GM10266 (cell line): ENCODE results near the gene TESMIN.

Experiments
- DNase-seq: peaks from one replicate; pipeline ENCODE4 v3.0.0; 2012; ENCODE audit errors: extremely low spot score
- TF ChIP-seq, protein P1 (sequence below): IDR thresholded peaks from 2 replicates; pipeline ENCODE4 v1.5.1; 2012; ENCODE audit warnings: mild to moderate bottlenecking, low read depth; ENCODE audit not compliant: control insufficient read depth, insufficient read depth; ENCODE audit errors: missing control alignments

Gene TESMIN

GRCh38 chr11:68735125-68735524 lies 16.2 kb downstream of the TESMIN start:
- no peak for DNase-seq

DNA sequence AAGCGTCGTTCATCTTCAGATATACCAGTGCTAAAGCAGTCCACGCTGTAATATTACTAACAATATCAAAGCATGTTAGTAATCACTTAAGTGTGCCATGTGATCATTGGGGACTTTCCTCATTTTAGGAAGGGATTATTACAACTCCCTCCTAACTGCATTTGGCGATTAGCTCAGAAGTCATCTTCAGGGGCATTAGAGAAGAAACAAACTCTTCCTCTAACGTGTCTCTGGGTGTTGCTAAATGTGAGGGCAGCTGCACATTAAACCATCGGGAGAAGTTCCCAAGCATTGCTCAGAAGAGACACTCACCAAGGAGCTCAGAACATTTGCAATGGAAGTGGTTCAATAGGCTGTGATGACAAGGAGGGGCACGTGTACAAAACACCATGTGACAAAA lies 17.2 kb downstream of the TESMIN start:
- DNase-seq = no peak
- TF ChIP-seq, protein P1, sequence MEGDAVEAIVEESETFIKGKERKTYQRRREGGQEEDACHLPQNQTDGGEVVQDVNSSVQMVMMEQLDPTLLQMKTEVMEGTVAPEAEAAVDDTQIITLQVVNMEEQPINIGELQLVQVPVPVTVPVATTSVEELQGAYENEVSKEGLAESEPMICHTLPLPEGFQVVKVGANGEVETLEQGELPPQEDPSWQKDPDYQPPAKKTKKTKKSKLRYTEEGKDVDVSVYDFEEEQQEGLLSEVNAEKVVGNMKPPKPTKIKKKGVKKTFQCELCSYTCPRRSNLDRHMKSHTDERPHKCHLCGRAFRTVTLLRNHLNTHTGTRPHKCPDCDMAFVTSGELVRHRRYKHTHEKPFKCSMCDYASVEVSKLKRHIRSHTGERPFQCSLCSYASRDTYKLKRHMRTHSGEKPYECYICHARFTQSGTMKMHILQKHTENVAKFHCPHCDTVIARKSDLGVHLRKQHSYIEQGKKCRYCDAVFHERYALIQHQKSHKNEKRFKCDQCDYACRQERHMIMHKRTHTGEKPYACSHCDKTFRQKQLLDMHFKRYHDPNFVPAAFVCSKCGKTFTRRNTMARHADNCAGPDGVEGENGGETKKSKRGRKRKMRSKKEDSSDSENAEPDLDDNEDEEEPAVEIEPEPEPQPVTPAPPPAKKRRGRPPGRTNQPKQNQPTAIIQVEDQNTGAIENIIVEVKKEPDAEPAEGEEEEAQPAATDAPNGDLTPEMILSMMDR = no peak

More at GRCh38 chr11:68735125-68735524, 16.2 kb downstream of the TESMIN start:
- TF ChIP-seq, protein P1 = no peak

GRCh38 chr11:68727783-68728182 lies 23.5 kb downstream of the TESMIN start:
- TF ChIP-seq, protein P1 = no peak

GRCh38 chr11:68724293-68724692 lies 27.0 kb downstream of the TESMIN start:
- no peak for DNase-seq
- TF ChIP-seq, protein P1 = no peak

More at GRCh38 chr11:68727783-68728182, 23.5 kb downstream of the TESMIN start:
- DNase-seq = no peak

DNA sequence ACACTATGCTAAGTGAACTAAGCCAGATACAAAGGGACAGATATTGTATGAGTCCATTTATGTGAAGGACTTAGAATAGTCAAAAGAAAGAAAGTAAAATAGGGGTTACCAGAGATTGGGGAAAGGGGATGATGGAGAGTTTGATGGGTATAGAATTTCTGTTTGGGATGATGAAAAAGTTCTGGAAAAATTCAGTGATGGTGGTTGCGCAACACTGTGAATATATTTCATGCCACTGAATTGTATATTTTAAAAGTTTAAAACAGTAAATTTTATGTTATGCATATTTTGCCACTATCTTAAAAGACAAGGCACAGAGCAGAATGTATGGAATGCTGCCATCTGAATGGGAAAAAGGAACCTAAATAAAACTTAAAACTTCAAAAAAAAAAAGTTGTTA lies 29.2 kb downstream of the TESMIN start:
- TF ChIP-seq, protein P1 = no peak
- DNase-seq = no peak

- TF ChIP-seq, protein P1 = no peak
- DNase-seq = no peak
These were observed 30.2 kb downstream of the TESMIN start for GRCh38 chr11:68721075-68721474.

GRCh38 chr11:68715456-68716122 lies 35.7 kb downstream of the TESMIN start:
- TF ChIP-seq, protein P1 = no peak
- DNase-seq = no peak
